HepG2 (cell line): ENCODE data around the gene PSG5. TPM values are rescaled to one million over a fixed set of nuclear protein-coding genes. Genes with fewer than 3 reads are reported as not detected.
"Not testable (repeated sequence)": the region's sequence is repeated elsewhere in the genome, so short reads cannot be mapped to it uniquely, and the experiment has no call there.

Experiments used
- ATAC-seq: fragments of 200-7000 bp; cut with Tn5 transposase; 3 replicates; pipeline ENCODE4 v1.9.1; 2020; ENCODE audit warnings: mild to moderate bottlenecking, moderate library complexity
- BruUV-seq: library from RNA; stranded (reverse); fragments of 400-500 nt; replicated peaks from 2 replicates; lab custom pipeline; 2021; lab: Mats Ljungman, UMichigan
- CTCF ChIA-PET: fragments of 300-600 bp; formaldehyde crosslinking; extraction: SDS; loops from one replicate; lab custom pipeline; 2021; ENCODE audit warnings: low total read pairs, inconsistent platforms, low intra/inter-chr PET ratio; lab: Yijun Ruan, JAX
- POLR2A ChIA-PET: fragments of 350-600 bp; sonication (Branson Sonifier 250); formaldehyde crosslinking; loops from one replicate; lab custom pipeline; 2020; ENCODE audit warnings: antibody characterized with exemption, inconsistent platforms; lab: Yijun Ruan, JAX
- DNase-seq: peaks from one replicate; pipeline ENCODE4 v3.0.0-alpha.2; 2015; ENCODE audit warnings: low spot score
- FAIRE-seq: peaks from 3 replicates; lab custom pipeline; 2011; peaks lifted over from hg19 to GRCh38; lab: Jason Lieb, UNC
- H2AFZ ChIP-seq: one replicate; pipeline ENCODE4 v1.6.1; 2011; ENCODE audit warnings: low read length, inconsistent platforms
- H3K27ac ChIP-seq: fragments of 300-600 bp; 3 replicates; pipeline ENCODE4 v1.8.0; 2011; ENCODE audit warnings: mixed run types, mild to moderate bottlenecking, mixed read lengths, low read length, inconsistent platforms; ENCODE audit not compliant: insufficient read depth; ENCODE audit errors: extremely low read length
- H3K27me3 ChIP-seq, 2 experiments: fragments of 200-600 bp in 1 of 2; 2 replicates in 1 of 2; 3 replicates in 1 of 2; pipeline versions ENCODE4 v1.6.0 to v1.8.0; 2011; ENCODE audit warnings: low read length in 2 of 2, mild to moderate bottlenecking in 2 of 2, moderate library complexity in 2 of 2, inconsistent platforms in 1 of 2; ENCODE audit not compliant: insufficient read depth in 2 of 2, control insufficient read depth in 1 of 2
- H3K36me3 ChIP-seq, 2 experiments: fragments of 200-600 bp in 1 of 2; replicated peaks in 1 of 2; 2 replicates in 1 of 2; 3 replicates in 1 of 2; pipeline versions ENCODE4 v1.5.1 to v1.8.0; 2011; ENCODE audit warnings: low read length in 2 of 2, inconsistent platforms in 1 of 2; ENCODE audit not compliant: insufficient read depth in 2 of 2, control insufficient read depth in 1 of 2
- H3K4me1 ChIP-seq: 2 replicates; pipeline ENCODE4 v1.5.1; 2012; ENCODE audit warnings: low read length, inconsistent platforms; ENCODE audit not compliant: insufficient read depth
- H3K4me2 ChIP-seq: 2 replicates; pipeline ENCODE4 v1.6.0; 2011; ENCODE audit warnings: low read depth, low read length, inconsistent platforms
- H3K4me3 ChIP-seq, 3 experiments: fragments of 200-600 bp in 1 of 3; sonication (generic), shearing (Covaris generic) in 1 of 3; replicated peaks in 1 of 3; 2 replicates each; pipeline ENCODE4 v1.5.1; 2011 to 2016; ENCODE audit warnings: low read length in 3 of 3, inconsistent platforms in 2 of 3, low read depth in 2 of 3, mild to moderate bottlenecking in 2 of 3, control low read depth in 1 of 3, mixed read lengths in 1 of 3; ENCODE audit not compliant: insufficient read depth in 1 of 3
- H3K79me2 ChIP-seq: one replicate; pipeline ENCODE4 v1.6.1; 2011; ENCODE audit warnings: low read length, inconsistent platforms; ENCODE audit not compliant: insufficient read depth
- H3K9ac ChIP-seq: 2 replicates; pipeline ENCODE4 v1.6.0; 2011; ENCODE audit warnings: mild to moderate bottlenecking, low read depth, low read length, inconsistent platforms; ENCODE audit not compliant: insufficient read depth
- H3K9me3 ChIP-seq: 2 replicates; pipeline ENCODE4 v1.5.1; 2012; ENCODE audit warnings: mild to moderate bottlenecking, low read length
- H4K20me1 ChIP-seq: 2 replicates; pipeline ENCODE4 v1.6.0; 2011; ENCODE audit warnings: inconsistent platforms, mild to moderate bottlenecking, low read length, moderate library complexity; ENCODE audit not compliant: insufficient read depth
- STAG1 ChIP-seq: sonication (generic); formaldehyde crosslinking; IDR thresholded peaks from 2 replicates; pipeline ENCODE4 v1.4.0; 2020; ENCODE audit warnings: missing genetic modification reagents
- WGBS: methylation state at CpG from one replicate; pipeline ENCODE4 v1.1.6; 2017; ENCODE audit warnings: low lambda C conversion rate; 5-methylcytosine and 5-hydroxymethylcytosine counted together
- in situ Hi-C: cut with HindIII; loops from 2 replicates; pipeline ENCODE4 v1.10.0; 2017; ENCODE audit warnings: low pct_unique_long_range_greater_than_20kb; ENCODE audit not compliant: extremely low pct_ligation_motif_present
- intact Hi-C: fragments of 100-400 bp; cut with micrococcal nuclease; formaldehyde crosslinking; loops from one replicate; pipeline ENCODE4 v1.10.0; 2022; ENCODE audit not compliant: unreplicated experiment
- polyA plus RNA-seq, 8 experiments: library from polyadenylated mRNA; depleted of rRNA in 3 of 8; stranded (reverse) in 7 of 8; unstranded in 1 of 8; fragments of >200 nt; fragmentation: Illumina TruSeq in 4 of 8; extraction: Trizol in 4 of 8; gene quantifications; 2 replicates each; pipeline versions ENCODE4 v1.2.1 to v1.2.3, GENCODE V29; 2011 to 2016; ENCODE audit warnings: low read depth in 4 of 8, missing spikeins in 1 of 8, mixed read lengths in 1 of 8; ENCODE audit not compliant: insufficient read depth in 1 of 8
- total RNA-seq, 5 experiments: library from RNA; depleted of rRNA; stranded (reverse); fragments of >200 nt; fragmentation: Illumina TruSeq; extraction: Trizol; gene quantifications; 2 replicates each; pipeline ENCODE4 v1.2.3, GENCODE V29; 2016; ENCODE audit warnings: low read depth in 1 of 5
- TF ChIP-seq, protein P1 (sequence below): sonication (generic); formaldehyde crosslinking; IDR thresholded peaks from 2 replicates; pipeline ENCODE4 v1.5.0; 2020; ENCODE audit warnings: mild to moderate bottlenecking, missing genetic modification reagents, moderate library complexity

Gene PSG5
- total and polyA plus RNA-seq, 2 of the 13 experiments (the other 11 are each of a cell fraction or from before 2014, with no cell fraction given) = not detected

DNA sequence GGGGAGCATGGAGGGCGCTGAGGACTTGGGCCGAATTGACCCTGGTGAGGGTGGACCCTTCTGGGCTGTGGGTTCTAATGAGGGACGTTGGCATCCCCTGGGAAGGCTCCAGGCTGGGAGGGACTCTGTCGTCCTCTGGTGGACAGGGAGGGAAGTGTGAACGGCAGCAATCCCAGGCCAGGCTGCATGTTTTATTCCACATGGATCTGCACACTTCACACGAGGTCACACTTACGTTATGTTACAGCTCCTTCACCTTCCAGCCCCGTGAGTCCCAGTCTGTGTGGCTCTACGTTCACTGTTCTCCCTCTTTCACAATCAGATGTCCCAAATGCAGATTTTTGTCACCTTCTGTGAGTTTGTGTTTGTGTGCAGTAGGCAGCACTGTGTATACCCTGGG is 1.8 kb upstream of the PSG5 start:
- H3K9me3 ChIP-seq, H3K4me2 ChIP-seq, POLR2A ChIA-PET, H3K36me3 ChIP-seq, H3K27ac ChIP-seq, H3K27me3 ChIP-seq, H3K9ac ChIP-seq, H3K4me3 ChIP-seq, ATAC-seq, DNase-seq, CTCF ChIA-PET, H2AFZ ChIP-seq, H3K79me2 ChIP-seq, in situ Hi-C loops, BruUV-seq, intact Hi-C loops, H4K20me1 ChIP-seq, H3K4me1 ChIP-seq, FAIRE-seq: not testable (repeated sequence)
- 6% methylated on average over 8 of the region's 9 CpGs for WGBS
- TF ChIP-seq, protein P1, sequence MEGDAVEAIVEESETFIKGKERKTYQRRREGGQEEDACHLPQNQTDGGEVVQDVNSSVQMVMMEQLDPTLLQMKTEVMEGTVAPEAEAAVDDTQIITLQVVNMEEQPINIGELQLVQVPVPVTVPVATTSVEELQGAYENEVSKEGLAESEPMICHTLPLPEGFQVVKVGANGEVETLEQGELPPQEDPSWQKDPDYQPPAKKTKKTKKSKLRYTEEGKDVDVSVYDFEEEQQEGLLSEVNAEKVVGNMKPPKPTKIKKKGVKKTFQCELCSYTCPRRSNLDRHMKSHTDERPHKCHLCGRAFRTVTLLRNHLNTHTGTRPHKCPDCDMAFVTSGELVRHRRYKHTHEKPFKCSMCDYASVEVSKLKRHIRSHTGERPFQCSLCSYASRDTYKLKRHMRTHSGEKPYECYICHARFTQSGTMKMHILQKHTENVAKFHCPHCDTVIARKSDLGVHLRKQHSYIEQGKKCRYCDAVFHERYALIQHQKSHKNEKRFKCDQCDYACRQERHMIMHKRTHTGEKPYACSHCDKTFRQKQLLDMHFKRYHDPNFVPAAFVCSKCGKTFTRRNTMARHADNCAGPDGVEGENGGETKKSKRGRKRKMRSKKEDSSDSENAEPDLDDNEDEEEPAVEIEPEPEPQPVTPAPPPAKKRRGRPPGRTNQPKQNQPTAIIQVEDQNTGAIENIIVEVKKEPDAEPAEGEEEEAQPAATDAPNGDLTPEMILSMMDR (CRISPR knock-in tag) = peak; percentile 48
- TF ChIP-seq STAG1 (CRISPR knock-in tag) = 0 out of 2 replicates have a peak, but pooled peaks have one; percentile 8

- H3K4me1 ChIP-seq, H3K9me3 ChIP-seq, H3K27ac ChIP-seq, H3K36me3 ChIP-seq, FAIRE-seq, H3K4me3 ChIP-seq, H3K27me3 ChIP-seq, H3K9ac ChIP-seq, H3K79me2 ChIP-seq, H4K20me1 ChIP-seq, POLR2A ChIA-PET, DNase-seq, in situ Hi-C loops, intact Hi-C loops, BruUV-seq, CTCF ChIA-PET, ATAC-seq, H2AFZ ChIP-seq, H3K4me2 ChIP-seq: not testable (repeated sequence)
- 4% methylated on average over 4 of the region's 4 CpGs for WGBS
Measured at GRCh38 chr19:43181869-43182771, 4.2 kb downstream of the PSG5 start.
